GM13976 (cell line): ENCODE results near the gene ZNF32.
A peak's percentile ranks its signal among the peaks of the same experiment; 100 is the strongest.

ENCODE experiments used
- DNase-seq: peaks from one replicate; pipeline ENCODE4 v3.0.0; 2012; ENCODE audit warnings: low spot score
- in situ Hi-C: fragments of 300-500 bp; cut with MboI; formaldehyde crosslinking; loops from one replicate; pipeline ENCODE4 v1.12.0; 2022; ENCODE audit warnings: low sequenced_read_pairs, mixed read lengths, inconsistent platforms; ENCODE audit not compliant: unreplicated experiment
- TF ChIP-seq, protein P1 (sequence below): IDR thresholded peaks from 2 replicates; pipeline ENCODE4 v1.5.1; 2012; ENCODE audit warnings: borderline replicate concordance, mild to moderate bottlenecking; ENCODE audit not compliant: insufficient read depth; ENCODE audit errors: extremely low read depth, missing control alignments, control extremely low read depth

ZNF32 gene, protein sequence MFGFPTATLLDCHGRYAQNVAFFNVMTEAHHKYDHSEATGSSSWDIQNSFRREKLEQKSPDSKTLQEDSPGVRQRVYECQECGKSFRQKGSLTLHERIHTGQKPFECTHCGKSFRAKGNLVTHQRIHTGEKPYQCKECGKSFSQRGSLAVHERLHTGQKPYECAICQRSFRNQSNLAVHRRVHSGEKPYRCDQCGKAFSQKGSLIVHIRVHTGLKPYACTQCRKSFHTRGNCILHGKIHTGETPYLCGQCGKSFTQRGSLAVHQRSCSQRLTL

DNA sequence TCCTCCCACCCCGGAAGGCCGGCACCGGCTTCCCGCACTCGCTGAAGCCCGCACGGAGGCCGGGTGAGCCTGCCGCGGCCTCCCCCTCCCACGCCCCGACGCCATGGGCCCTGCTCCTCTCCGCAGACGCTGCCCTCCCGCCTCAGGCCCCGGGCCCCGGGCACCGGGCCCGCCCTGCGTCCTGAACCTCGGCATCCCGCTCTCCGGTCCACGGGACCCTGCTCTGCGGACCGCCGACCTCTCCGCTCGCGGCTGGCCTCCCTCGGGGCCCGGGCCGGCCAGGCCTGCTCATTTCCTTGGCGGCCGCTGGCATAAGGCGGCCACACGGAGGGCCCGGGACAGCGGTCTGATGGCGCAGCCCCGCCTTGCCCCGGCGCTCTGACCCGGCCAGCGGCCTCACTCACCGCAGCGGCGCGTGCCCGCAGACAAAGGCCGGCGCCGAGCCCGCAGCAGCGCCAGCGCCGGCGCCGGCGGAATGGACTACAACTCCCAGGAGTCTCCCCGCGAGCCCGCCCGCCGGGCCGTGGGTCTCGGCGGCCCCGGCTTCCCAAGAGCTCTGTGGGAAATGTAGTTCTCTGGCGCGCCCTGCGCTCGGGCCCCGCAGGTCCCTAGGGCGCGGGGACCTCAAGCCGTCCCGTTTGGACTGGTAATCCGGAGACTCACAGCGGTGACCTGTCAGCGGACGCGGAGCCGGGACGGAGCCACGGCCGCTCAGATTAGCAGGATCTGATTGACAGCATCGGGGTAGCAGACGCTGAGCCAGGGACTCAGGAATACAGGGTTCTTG lies at the start of gene ZNF32:
TSS of gene ZNF32 (minus strand) at position 484 of the 787 bp plus-strand sequence. CDS start 2,748 bp downstream, outside the sequence.
- peak; percentile 95 for DNase-seq
- TF ChIP-seq, protein P1, sequence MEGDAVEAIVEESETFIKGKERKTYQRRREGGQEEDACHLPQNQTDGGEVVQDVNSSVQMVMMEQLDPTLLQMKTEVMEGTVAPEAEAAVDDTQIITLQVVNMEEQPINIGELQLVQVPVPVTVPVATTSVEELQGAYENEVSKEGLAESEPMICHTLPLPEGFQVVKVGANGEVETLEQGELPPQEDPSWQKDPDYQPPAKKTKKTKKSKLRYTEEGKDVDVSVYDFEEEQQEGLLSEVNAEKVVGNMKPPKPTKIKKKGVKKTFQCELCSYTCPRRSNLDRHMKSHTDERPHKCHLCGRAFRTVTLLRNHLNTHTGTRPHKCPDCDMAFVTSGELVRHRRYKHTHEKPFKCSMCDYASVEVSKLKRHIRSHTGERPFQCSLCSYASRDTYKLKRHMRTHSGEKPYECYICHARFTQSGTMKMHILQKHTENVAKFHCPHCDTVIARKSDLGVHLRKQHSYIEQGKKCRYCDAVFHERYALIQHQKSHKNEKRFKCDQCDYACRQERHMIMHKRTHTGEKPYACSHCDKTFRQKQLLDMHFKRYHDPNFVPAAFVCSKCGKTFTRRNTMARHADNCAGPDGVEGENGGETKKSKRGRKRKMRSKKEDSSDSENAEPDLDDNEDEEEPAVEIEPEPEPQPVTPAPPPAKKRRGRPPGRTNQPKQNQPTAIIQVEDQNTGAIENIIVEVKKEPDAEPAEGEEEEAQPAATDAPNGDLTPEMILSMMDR, result no peak
- in situ Hi-C loops, result no loop called here

DNA sequence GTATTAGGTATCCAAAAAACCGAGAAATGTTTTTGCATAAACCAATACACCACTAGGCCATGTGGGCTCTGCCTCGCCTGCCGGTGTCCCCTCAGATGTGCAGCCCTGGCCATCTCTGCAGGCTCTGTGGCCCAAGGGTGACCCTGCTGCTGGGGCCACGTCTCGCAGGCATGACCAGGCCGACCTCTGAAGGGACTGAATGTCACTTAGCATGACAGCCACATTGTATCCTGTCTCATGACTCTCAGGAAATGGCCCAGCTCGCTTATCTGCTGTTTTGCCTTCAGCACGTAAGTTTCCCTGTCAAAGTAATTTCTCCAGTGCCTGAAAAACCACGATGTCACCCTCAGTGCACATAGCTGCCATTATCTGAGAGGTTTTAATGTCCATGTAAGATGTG lies 49.5 kb upstream of the ZNF32 start:
- DNase-seq, result no peak
- in situ Hi-C loops, result loop anchor here (25.0 kb wide), 1 partner anchor 339 kb away; no protein-coding TSS in a partner anchor
- TF ChIP-seq, protein P1, result no peak

GRCh38 chr10:43696909-43697483 lies 48.3 kb upstream of the ZNF32 start:
- no peak for DNase-seq
- in situ Hi-C loops, result loop anchor here (25.0 kb wide), 1 partner anchor 340 kb away; no protein-coding TSS in a partner anchor
- TF ChIP-seq, protein P1, result no peak

- in situ Hi-C loops, result loop anchor here (25.0 kb wide), 1 partner anchor 342 kb away; no protein-coding TSS in a partner anchor
- DNase-seq, result no peak
- TF ChIP-seq, protein P1, result no peak
Measured at GRCh38 chr10:43695730-43696129, 47.0 kb upstream of the ZNF32 start.

DNA sequence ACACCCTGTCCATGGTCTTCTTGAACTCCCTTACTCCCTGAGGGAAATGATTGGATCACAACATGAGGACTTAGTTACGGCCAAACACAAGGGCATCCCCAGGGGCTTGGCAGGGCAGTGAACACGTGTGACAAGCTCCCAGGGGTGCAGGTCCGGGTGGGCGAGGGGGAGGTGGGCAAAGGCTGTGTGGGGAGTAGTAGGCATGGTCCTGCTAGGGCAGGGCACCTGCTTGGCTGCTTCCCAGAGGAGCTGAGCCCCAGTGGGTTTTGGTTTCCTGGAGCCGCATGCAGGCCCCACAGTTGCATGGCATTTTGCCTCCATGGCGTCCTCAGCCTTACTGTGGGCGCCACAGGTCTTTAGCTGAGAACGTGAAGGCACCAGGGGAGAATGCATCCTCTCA lies 46.6 kb upstream of the ZNF32 start:
- TF ChIP-seq, protein P1, result no peak
- in situ Hi-C loops, result loop anchor here (25.0 kb wide), 1 partner anchor 342 kb away; no protein-coding TSS in a partner anchor
- no peak for DNase-seq

DNA sequence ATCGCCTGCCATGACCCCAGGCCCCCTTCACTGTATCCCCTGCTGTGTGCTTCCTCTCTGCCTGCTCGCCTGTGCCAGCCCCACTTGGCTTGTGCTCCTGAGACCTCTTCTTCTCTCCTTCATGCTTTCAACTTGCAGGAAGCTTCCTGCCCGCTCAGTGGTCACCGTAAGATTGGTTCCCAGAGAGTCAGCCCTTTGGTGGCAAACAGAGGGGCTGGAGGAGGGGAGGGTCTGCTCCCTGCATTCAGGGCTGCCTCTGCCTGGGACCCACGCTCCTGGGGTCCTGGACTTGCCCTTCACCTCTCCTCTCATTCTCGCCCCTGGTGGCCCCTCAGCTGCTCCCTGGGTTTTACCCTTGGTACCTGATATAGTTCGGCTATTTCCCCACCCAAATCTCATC lies 45.8 kb upstream of the ZNF32 start:
- TF ChIP-seq, protein P1, result no peak
- in situ Hi-C loops, result loop anchor here (25.0 kb wide), 1 partner anchor 343 kb away; no protein-coding TSS in a partner anchor
- DNase-seq, result no peak
